SKM-1 treated with dmso at 0.1 percent for 144 hours (cell line): ENCODE measurements around the gene TOE1.
"Not testable (repeated sequence)": the region's sequence is repeated elsewhere in the genome, so short reads cannot be mapped to it uniquely, and the experiment has no call there.

Experiments
- DNase-seq: peaks from one replicate; lab custom pipeline; 2025; ENCODE audit not compliant: unreplicated experiment; lab: John Stamatoyannopoulos, UW

The TOE1 gene

DNA sequence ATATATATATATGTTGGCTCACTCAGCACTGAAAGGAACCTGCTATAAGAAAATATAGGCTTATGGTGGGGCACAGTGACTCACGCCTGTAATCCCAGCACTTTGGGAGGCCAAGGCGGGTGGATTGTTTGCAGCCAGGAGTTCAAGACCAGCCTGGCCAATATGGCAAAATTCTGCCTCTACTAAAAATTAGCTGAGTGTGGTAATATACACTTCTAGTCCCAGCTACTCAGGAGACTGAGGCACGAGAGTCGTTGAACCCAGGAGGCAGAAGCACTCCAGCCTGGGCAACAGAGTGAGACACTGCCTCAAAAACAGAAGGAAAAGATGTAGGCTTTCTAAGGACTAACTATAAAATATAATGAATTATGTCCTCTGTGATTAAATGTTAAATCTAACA is 14.9 kb downstream of the TOE1 start:
- no peak for DNase-seq

DNA sequence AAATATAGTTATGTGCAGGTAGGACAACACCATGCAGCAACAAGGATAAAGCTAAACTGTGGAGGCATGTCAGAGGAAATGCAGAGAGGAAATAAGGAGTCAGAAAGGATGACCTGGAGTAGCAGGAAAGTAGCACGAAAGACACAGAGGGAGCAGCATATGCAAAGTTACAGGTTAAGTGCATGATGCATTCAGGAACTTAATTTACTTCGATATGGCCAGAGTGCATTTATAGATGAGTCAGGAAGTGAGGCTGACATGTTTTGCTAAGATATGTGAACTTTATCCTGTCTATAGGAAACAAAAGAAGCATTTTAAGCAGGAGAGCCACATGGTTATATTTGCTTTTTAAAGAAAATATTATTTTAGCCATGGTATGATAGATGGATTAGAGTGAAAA is 15.7 kb downstream of the TOE1 start:
- DNase-seq, result no peak

DNA sequence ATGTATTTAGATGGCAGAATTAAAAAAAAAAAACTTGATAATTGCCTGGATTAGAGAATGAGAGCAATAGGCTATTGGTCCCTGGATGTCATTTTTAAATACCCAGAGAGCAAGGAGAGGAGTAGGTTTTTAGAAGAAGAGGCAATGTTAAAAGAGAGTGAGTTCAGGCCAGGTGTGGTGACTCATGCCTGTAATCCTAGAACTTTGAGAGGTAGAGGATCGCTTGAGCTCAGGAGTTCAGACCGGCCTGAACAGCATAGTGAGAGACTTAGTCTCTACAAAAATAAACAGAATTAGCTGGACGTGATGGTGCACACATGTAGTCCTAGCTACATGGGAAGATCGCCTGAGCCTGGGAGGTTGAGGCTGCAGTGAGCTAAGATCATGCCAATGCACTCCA is 16.2 kb downstream of the TOE1 start:
- DNase-seq, result no peak

DNA sequence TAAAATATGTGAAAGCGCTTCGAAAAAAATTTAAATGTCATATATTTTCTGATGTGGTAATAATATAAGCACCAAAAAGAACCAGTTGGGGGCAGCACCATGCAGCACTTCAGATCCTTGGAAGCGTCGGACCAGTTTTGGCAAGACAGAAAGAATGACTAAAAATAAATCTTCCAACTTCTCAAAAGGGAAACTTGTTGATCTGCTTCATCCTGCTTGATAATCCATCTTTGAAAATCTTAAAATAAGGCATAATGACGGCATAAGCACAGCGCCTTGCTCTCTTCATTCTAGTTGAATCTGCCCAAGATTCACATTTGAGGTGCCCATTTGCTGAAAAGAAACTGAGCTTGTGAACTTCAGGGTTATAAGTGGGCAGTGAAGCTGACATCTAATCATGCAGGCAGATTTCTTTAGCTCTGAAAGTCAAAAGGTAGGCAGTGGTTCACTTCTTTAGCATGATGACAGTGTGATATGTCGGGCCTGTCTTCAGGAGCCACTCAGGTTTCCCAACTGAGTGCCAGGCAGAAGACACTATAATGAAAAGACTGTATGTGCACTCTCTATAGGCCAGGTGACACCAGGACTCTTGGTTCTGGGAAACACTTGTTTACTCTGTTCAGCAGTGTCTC is 20.0 kb downstream of the TOE1 start:
- peak; percentile 16 for DNase-seq

DNA sequence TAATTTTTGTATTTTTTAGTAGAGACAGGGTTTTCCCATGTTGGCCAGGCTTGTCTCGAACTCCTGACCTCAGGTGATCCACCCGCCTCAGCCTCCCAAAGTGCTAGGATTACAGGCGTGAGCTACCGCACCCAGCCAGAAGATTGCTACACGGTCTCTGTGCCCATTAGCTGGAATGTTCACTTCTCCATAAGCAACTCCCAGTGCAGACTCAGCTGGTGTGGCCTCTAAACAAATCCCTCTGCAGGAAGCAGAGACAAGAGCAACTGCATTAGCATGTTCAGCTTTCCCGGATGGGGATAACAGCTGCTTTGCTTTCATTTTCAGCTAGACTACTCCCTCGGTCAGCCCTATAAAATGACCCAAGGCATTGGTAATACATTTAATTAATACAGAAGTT is 21.0 kb downstream of the TOE1 start:
- DNase-seq, result not testable (repeated sequence)

DNA sequence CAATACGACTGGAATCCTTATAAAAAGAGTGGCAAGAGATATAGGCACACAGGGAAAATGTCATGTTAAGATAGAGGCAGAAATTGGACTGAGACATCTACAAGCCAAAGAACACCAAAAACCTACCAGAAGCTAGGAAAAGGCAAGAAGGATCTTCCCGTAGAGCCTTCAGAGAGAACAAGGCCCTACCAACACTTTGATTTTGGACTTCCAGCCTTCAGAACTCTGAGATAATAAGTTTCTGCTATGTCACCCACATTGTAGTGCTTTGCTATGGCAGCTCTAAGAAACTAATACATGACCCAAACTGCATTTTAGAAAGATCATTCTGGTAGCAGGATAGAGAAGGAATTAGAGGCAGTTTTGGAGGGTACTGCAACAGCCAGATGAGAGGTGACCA is 24.3 kb downstream of the TOE1 start:
- no peak for DNase-seq

DNA sequence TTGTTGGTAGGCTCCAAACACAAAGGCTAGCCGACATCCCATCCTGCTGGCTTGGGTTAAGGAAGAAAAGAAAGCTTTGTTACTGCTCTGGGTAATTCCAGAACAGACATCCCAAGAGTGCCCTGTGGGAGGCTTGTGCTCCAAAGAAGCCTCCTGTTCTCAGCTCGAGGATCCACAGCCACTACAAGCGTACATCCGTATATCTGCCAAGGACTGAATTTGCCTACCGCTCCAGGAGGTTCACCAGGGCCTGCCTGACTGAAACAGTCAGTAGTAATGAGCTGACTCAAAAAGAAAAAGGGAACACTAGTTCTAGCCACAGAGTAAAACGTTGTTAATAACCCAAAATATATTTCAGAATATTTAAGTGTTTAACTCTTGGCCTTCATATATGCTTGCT is 25.1 kb downstream of the TOE1 start:
- no peak for DNase-seq

DNA sequence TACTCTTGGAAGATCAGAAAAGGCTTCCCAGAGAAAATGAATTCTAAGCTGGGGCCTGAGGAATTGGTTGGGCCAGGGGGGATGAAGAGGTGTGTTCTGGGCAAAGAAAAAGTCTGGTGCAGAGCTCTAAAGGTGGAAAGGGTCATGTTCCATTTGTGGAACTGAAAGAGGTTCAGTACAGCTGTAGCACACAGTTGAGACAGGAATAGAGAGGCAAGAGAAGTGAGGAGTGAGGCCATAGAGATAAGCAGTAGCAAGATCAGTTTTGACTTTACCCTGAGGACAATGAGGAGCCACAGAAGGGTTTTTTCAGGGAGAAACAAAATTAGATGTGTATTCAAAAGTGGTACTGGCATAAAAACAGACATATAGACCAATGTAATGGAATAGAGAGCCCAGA is 30.6 kb downstream of the TOE1 start:
- no peak for DNase-seq

DNA sequence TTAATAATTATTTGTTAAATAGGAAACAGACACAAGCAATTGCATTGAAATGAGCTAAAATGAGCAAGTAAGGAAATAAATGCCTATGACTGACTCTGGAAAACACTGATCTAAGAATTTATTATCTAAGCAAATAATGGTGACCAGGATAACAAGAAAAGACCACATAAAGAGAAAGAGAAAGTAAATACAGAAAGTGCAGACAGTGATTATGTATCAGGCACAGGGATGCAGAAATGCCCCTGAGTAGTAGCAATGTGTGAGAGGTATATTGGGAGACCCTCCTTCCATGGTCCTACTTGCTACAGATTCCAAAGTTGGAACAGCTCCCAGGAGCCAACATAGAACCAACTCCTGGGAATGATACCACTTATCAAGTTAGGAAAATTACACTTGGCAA is 33.6 kb downstream of the TOE1 start:
- no peak for DNase-seq

DNA sequence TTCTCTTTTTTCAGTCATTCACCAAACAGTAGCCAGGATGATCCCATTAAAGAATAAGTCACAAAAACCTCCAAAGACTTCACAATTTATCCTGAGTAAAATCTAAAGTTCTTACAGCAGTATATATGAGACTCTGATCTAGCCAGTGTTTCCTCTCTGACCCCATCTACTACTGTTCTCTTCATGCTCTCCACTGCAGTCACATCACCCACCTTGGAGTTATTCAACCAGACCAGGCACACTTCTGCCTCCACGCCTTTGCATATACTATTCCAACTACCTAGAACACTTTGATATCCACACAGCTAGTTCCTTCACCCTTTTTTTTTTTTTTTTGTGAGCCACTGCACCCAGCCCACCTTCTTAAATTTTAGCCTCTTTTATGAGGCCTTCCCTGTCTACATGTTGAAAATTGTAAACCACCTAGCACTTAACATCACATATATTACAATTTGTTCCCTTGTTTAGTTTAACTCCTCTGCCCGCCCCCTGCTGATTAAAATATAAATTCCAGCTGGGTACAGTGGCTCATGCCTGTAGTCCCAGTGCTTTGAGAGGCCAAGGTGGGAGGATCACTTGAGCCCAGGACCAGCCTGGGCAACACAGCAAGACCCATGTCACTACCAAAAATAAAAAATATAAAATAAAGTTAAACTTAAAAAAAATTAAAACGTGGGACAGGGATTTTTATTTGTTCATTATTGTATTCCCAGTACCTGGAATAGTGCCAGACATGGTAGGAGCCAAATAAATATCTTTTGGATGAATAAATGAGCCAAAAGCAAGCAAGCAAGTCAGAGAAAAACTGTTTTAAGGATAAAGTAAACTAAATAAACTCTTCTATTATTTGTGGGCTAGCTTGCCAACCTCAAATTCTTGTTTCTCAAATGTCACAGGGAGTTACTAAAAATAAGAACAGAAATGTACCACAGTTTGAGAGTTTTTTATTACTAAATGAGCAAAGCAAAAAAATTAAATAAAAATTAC is 35.4 kb downstream of the TOE1 start:
- DNase-seq, result no peak

DNA sequence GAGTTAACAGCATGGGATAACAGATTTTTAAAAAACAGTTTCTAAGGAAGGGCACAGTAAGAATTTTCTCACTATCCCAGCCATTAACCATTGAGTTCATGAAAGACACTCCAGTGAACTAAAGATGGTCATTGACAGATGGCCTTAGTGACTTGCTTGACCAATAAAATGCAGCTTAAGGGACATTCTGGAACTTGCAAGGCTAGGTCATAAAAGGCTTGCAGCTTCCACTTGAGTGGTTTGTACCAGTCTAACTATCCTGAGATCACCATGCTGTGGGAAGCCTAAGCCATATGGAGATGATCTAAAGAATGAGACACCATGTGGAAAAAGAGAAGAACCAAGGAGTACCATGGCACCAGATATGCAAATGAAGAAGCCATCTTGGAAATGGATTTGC is 38.2 kb downstream of the TOE1 start:
- no peak for DNase-seq

DNA sequence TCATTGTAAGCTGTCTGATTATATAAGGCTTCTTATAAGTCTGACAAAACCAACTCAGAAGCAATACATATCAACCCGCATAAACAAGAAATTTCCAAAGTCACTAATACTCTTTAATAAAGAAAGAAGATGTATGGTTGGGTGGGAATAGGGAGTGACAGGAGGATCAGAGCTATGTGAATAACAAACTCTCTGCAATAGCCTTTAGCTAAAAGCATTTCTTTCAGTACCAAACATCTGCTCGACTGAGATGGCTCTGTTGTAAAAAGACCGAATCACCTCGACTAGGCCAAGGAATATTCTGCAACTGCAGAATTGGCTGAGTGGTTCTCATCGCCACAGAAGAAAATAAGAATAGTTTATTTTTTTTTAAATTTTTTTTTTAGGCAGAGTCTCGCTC is 39.6 kb downstream of the TOE1 start:
- DNase-seq, result no peak

DNA sequence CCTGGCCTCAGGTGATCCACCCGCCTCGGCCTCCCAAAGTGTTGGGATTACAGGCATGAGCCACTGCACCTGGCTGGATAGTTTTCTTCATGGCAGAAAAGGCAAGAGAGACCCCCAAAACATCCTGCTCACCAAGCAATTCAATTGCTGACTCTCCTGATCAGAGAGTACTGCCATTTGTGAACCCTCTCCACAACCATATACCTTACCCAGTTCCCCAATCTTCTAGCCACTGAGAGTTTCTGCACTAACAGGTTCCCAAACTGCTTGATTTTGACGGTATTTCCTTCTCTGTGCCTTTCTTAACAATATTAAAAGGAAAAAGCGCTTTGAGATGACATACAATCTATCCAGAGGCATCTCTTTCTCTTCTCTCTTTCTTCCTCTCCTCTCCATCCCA is 40.2 kb downstream of the TOE1 start:
- no peak for DNase-seq

DNA sequence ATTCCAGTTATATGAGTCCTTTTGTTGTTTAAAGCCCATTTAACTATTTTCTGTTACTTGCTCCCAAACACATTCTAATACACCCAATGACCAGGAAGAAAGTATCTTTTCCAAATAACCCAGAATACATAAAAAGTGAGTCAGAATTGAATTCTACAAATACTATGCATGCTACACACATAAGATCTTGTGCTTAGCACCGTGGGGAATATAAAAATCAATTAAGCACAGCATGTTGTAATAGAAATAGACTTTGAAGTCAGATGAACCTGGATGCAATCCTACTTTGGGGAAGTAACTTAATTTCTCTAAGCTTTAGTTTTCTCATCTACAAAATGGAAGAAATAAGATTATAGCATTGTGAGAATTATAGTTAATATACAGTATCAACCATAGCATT is 40.8 kb downstream of the TOE1 start:
- no peak for DNase-seq

DNA sequence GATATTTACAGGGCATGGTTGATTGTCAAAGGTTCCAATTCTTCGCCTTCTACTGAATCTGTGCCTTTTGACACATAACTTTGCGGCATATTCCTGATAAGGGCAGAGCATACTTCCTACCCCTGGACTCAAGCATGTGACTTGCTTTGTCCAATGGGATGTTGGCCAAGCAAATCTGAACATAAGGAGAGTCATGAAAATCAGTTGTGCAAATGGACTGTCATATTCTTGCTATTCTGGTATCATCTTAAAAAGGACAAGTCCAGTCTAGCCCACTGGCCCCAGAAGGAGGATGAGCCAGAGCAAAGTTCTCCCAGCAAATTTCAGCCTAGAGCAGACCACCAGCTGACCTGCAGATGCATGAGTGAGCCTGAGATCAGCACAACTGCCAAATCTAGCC is 41.3 kb downstream of the TOE1 start:
- DNase-seq, result no peak

DNA sequence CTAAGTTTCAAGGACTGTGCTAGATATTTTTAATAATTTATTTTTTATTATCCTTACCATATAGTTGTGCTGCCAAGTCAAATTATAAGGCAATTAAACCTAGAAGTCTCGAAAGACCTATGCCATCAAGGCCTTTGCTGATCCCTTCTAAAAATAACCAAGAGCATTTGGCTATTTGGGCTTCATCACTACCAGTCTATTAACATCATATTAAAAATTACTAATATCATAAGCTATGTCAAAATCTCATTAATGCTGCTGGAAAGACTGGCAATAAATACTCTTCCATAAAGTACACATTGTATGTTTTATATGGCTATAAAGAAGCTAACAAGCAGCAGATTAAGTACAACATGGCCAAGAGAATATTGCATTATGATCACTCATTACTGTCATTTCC is 43.2 kb downstream of the TOE1 start:
- DNase-seq, result no peak

DNA sequence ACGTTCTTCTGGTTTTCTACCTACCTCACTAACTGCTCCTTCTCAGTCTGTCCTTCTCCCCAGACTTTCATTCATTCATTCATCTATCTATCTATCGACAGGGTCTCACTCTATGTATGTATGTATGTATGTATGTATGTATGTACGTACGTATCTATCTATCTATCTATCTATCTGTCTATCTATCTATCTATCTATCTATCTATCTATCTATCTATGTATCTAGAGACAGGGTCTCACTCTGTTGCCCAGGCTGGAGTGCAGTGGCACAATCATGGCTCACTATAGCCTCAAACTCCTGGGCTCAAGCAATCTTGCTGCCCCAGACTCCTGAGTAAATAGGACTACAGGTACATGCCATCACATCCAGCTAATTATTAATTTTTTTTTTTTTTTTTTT is 44.2 kb downstream of the TOE1 start:
- DNase-seq, result not testable (repeated sequence)

DNA sequence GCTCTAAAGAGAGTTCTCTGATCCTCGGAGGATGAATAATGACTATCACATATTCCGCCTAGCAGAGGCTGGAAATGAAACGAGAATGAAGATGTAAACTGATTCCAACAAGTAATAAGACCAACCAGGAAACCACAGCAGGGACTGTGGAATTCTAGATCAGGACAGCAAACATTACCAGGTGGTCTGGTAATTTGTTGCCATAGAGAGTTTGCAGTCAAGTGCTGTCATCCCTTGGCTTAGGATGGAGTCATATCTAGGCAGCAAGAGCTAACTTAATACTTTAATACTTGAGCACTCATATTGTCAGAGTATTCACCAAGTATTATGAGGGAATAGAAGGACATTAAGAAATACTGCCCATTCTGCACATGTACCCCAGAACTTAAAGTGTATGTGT is 45.3 kb downstream of the TOE1 start:
- DNase-seq, result no peak

DNA sequence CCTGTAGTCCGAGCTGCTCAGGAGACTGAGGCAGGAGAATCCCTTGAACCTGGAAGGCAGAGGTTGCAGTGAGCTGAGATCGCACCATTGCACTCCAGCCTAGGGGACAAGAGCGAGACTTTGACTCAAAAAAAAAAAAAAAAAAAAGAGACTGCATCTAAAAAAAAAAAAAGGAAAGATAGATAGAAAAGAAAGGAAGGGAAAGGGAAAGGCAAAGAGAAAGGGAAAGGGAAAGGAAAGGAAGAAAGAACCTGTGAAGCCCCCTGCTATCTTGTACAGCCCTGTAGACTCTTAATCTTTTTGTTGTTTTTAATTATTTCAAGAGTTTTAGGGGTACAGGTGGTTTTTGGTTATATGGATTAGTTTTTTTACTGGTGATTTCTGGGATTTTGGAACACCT is 46.2 kb downstream of the TOE1 start:
- DNase-seq, result no peak
